HepG2 (cell line): ENCODE measurements around the gene P2RY2. TPM values are rescaled to one million over a fixed set of nuclear protein-coding genes. Genes with fewer than 3 reads are reported as not detected.
A peak's percentile ranks its signal among the peaks of the same experiment; 100 is the strongest.

Experiments used
- ADNP ChIP-seq: sonication (generic); formaldehyde crosslinking; IDR thresholded peaks from 2 replicates; pipeline ENCODE4 v1.4.0; 2020; ENCODE audit warnings: missing genetic modification reagents
- ATF5 ChIP-seq: sonication (generic); formaldehyde crosslinking; IDR thresholded peaks from 2 replicates; pipeline ENCODE4 v1.4.0; 2020; ENCODE audit warnings: mild to moderate bottlenecking, low read depth, missing genetic modification reagents
- BHLHE40 ChIP-seq: IDR thresholded peaks from 2 replicates; pipeline ENCODE4 v1.6.1; 2011; ENCODE audit warnings: low read length, improper control_type of control experiment
- CEBPG ChIP-seq: IDR thresholded peaks from 2 replicates; pipeline ENCODE4 v1.6.1; 2016
- CTCF ChIP-seq: sonication (generic); formaldehyde crosslinking; IDR thresholded peaks from 2 replicates; pipeline ENCODE4 v1.5.0; 2020; ENCODE audit warnings: mild to moderate bottlenecking, missing genetic modification reagents, moderate library complexity
- GLMP ChIP-seq: sonication (generic); formaldehyde crosslinking; IDR thresholded peaks from 2 replicates; pipeline ENCODE4 v1.9.0; 2021; ENCODE audit warnings: missing genetic modification reagents, mild to moderate bottlenecking, borderline replicate concordance
- HDAC1 ChIP-seq: sonication (generic); formaldehyde crosslinking; IDR thresholded peaks from 2 replicates; pipeline ENCODE4 v1.5.1; 2020; ENCODE audit warnings: mild to moderate bottlenecking, missing genetic modification reagents
- HDAC2 ChIP-seq: sonication (generic); formaldehyde crosslinking; IDR thresholded peaks from 2 replicates; pipeline ENCODE4 v1.4.0; 2020; ENCODE audit warnings: missing genetic modification reagents
- HHEX ChIP-seq: IDR thresholded peaks from 2 replicates; pipeline ENCODE4 v1.6.1; 2016; ENCODE audit warnings: control low read depth
- HMGXB3 ChIP-seq: sonication (generic); formaldehyde crosslinking; IDR thresholded peaks from 2 replicates; pipeline ENCODE4 v1.4.0; 2020; ENCODE audit warnings: missing genetic modification reagents, borderline replicate concordance
- KAT8 ChIP-seq: IDR thresholded peaks from 2 replicates; pipeline ENCODE4 v1.6.1; 2016; ENCODE audit warnings: missing genetic modification reagents, missing compliant biosample characterization
- KDM4B ChIP-seq: sonication (generic); formaldehyde crosslinking; IDR thresholded peaks from 2 replicates; pipeline ENCODE4 v1.4.0; 2020; ENCODE audit warnings: missing genetic modification reagents
- MAX ChIP-seq: IDR thresholded peaks from 2 replicates; pipeline ENCODE4 v1.6.1; 2012; ENCODE audit warnings: inconsistent platforms
- MED13 ChIP-seq: sonication (generic); formaldehyde crosslinking; IDR thresholded peaks from 2 replicates; pipeline ENCODE4 v1.5.0; 2020; ENCODE audit warnings: missing genetic modification reagents
- SMAD9 ChIP-seq: sonication (generic); formaldehyde crosslinking; IDR thresholded peaks from 2 replicates; pipeline ENCODE4 v1.5.1; 2020; ENCODE audit warnings: mild to moderate bottlenecking, missing genetic modification reagents
- TBX3 ChIP-seq: fragments of 450-650 bp; IDR thresholded peaks from 2 replicates; pipeline ENCODE4 v1.6.1; 2017; ENCODE audit warnings: antibody characterized with exemption, mild to moderate bottlenecking, inconsistent platforms, borderline replicate concordance
- YY1 ChIP-seq: IDR thresholded peaks from 2 replicates; pipeline ENCODE4 v1.6.1; 2011; ENCODE audit warnings: low read length, low read depth, moderate library complexity, mild to moderate bottlenecking; ENCODE audit not compliant: insufficient read depth, insufficient replicate concordance
- ZBTB21 ChIP-seq: sonication (generic); formaldehyde crosslinking; IDR thresholded peaks from 2 replicates; pipeline ENCODE4 v1.4.0; 2020; ENCODE audit warnings: missing genetic modification reagents
- ZNF362 ChIP-seq: sonication (generic); formaldehyde crosslinking; IDR thresholded peaks from 2 replicates; pipeline ENCODE4 v1.4.0; 2020; ENCODE audit warnings: missing genetic modification reagents, mild to moderate bottlenecking, borderline replicate concordance
- ZNF576 ChIP-seq: sonication (generic); formaldehyde crosslinking; IDR thresholded peaks from 2 replicates; pipeline ENCODE4 v1.4.0; 2020; ENCODE audit warnings: mild to moderate bottlenecking, missing genetic modification reagents
- ZNF7 ChIP-seq: IDR thresholded peaks from 2 replicates; pipeline ENCODE4 v1.6.1; 2016; ENCODE audit warnings: missing biosample characterization, missing genetic modification reagents
- ZNF878 ChIP-seq: sonication (generic); formaldehyde crosslinking; IDR thresholded peaks from 2 replicates; pipeline ENCODE4 v1.8.1; 2023; ENCODE audit warnings: mild to moderate bottlenecking, missing genetic modification reagents, moderate library complexity
- polyA plus RNA-seq, 8 experiments: library from polyadenylated mRNA; depleted of rRNA in 3 of 8; stranded (reverse) in 7 of 8; unstranded in 1 of 8; fragments of >200 nt; fragmentation: Illumina TruSeq in 4 of 8; extraction: Trizol in 4 of 8; gene quantifications; 2 replicates each; pipeline versions ENCODE4 v1.2.1 to v1.2.3, GENCODE V29; 2011 to 2016; ENCODE audit warnings: low read depth in 4 of 8, missing spikeins in 1 of 8, mixed read lengths in 1 of 8; ENCODE audit not compliant: insufficient read depth in 1 of 8
- total RNA-seq, 5 experiments: library from RNA; depleted of rRNA; stranded (reverse); fragments of >200 nt; fragmentation: Illumina TruSeq; extraction: Trizol; gene quantifications; 2 replicates each; pipeline ENCODE4 v1.2.3, GENCODE V29; 2016; ENCODE audit warnings: low read depth in 1 of 5

P2RY2 gene
- total and polyA plus RNA-seq, 2 of the 13 experiments (the other 11 are each of a cell fraction or from before 2014, with no cell fraction given) = 0.95 to 3.1 TPM

GRCh38 chr11:73184953-73185671 lies 33.0 kb upstream of the P2RY2 start (continued):
- TF ChIP-seq GLMP (CRISPR knock-in tag) (no peak), ZNF7 (CRISPR knock-in tag) (no peak), BHLHE40 (no peak), MED13 (CRISPR knock-in tag) (no peak), ATF5 (CRISPR knock-in tag) (no peak), ZNF878 (CRISPR knock-in tag) (no peak), KDM4B (CRISPR knock-in tag) (no peak), ZNF362 (CRISPR knock-in tag) (no peak), SMAD9 (CRISPR knock-in tag) (no peak), ZBTB21 (no peak), ADNP (CRISPR knock-in tag) (no peak), HMGXB3 (CRISPR knock-in tag) (no peak), ZNF576 (peak; percentile 100), CTCF (peak; percentile 96), MAX (no peak), HHEX (CRISPR knock-in tag) (no peak), HDAC2 (CRISPR knock-in tag) (no peak), TBX3 (no peak), CEBPG (CRISPR knock-in tag) (no peak), HDAC1 (no peak), KAT8 (CRISPR knock-in tag) (no peak), YY1 (no peak)
